ENCODE measurements around the gene RPL37A. TPM values are rescaled to one million over a fixed set of nuclear protein-coding genes. Genes with fewer than 3 reads are reported as not detected.

The RPL37A gene
- 1,151 TPM for total RNA-seq (ENCODE audit: insufficient read depth, low replicate concordance)

- peak; percentile 98 for DNase-seq (ENCODE audit: low spot score)
Observed at GRCh38 chr2:216498379-216499352, at the start of gene RPL37A. TSS of gene RPL37A (plus strand) at chr2:216498844. CDS start at chr2:216498875, 31 bp downstream.

GRCh38 chr2:216450346-216450745, 48.3 kb upstream of the RPL37A start:
- no peak for DNase-seq (ENCODE audit: low spot score)

DNA sequence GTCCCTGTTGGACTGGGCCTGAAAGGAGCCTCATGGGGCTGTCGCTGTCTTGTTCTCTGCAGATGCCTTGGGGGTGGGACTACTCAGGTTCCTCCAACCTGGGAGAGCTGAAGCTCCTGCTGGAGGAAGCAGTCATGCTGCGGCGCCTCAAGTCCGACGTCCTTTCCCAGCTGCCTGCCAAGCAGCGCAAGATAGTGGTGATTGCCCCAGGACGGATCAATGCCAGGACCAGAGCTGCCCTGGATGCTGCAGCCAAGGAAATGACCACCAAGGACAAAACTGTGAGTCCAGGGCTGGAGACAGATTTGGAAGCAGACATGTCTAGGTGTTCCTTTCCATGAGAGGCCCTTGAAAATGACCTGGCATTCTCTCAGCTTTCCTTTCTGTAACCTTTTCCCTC, 47.9 kb upstream of the RPL37A start:
- no peak for DNase-seq (ENCODE audit: low spot score)

- DNase-seq (ENCODE audit: low spot score), result no peak
Observed at GRCh38 chr2:216453955-216454614, 44.6 kb upstream of the RPL37A start.

DNA sequence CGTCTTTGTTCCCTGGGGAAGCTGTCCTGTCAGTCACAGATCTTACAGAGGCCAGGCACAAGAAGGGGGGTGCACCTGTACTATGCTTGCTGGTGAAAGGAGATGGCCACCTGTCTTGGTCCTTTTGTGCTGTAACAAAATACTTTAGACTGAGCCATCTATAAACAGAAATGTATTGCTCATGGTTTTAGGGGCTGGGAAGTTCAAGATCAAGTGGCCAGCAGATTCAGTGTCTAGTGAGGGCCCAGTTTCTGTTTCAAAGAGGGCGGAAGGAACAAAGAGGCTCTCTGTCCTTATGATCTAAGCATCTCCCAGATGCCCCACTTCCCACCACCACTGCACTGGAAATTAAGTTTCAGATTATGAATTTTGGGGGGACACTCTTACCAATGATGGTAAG, 35.5 kb upstream of the RPL37A start:
- no peak for DNase-seq (ENCODE audit: low spot score)

GRCh38 chr2:216464104-216464720, 34.4 kb upstream of the RPL37A start:
- DNase-seq (ENCODE audit: low spot score), result no peak

- DNase-seq (ENCODE audit: low spot score), result no peak
Observed at GRCh38 chr2:216465579-216466195, 33.0 kb upstream of the RPL37A start.

DNA sequence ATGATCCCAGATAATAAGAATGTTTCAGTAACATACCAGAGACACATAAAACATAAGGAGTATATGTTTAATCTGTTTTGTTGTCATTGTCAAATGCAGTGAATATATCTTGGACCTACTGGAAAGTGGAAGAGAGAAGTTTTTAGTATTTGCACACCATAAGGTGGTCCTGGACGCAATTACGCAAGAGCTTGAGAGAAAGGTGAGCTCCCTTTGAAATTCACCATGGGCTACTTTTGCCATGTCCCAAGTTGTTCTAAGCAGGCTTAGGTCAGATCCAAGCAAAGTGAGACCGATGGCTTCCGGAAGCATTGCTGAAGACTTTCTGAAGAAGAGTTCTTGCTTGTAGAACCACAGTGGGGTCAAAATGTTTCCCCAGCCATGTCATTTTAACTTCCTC, 30.8 kb upstream of the RPL37A start:
- DNase-seq (ENCODE audit: low spot score), result no peak

GRCh38 chr2:216469661-216470060, 29.0 kb upstream of the RPL37A start:
- no peak for DNase-seq (ENCODE audit: low spot score)

GRCh38 chr2:216473187-216473586, 25.5 kb upstream of the RPL37A start:
- no peak for DNase-seq (ENCODE audit: low spot score)

DNA sequence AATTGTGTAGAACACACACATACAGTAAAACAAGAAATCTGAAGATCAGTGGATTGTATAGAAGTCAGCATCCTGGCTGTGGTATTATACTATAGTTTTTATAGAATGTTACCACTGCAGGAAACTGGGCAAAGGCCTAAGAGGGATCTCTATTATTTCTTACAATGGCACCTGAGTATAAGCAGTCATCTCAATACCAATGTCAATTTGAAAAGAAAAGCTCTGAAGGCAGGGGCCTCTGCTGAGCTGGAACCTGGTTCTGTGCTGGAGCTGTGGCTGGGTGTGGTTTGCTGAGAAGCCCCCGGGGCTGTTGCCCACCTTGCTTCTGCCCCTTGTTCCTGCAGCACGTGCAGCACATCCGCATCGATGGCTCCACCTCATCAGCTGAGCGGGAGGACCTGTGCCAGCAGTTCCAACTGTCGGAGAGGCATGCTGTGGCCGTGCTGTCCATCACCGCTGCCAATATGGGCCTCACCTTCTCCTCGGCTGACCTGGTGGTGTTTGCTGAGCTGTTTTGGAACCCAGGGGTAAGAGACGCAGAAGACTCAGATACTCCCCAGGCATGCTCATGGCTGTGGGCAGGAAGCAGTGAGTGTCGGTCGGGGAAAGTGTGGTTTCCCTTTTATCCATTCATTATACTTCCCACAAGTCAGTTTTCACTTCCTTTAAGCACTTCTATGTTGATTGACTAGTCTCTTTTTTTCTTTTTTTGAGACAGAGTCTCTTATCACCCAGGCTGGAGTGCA, 23.5 kb upstream of the RPL37A start:
- DNase-seq (ENCODE audit: low spot score), result no peak

GRCh38 chr2:216475767-216476166, 22.9 kb upstream of the RPL37A start:
- DNase-seq (ENCODE audit: low spot score), result no peak

- no peak for DNase-seq (ENCODE audit: low spot score)
Observed at GRCh38 chr2:216477283-216478035, 21.2 kb upstream of the RPL37A start.

- DNase-seq (ENCODE audit: low spot score), result peak; percentile 25
Observed at GRCh38 chr2:216478151-216478550, 20.5 kb upstream of the RPL37A start.

- no peak for DNase-seq (ENCODE audit: low spot score)
Observed at GRCh38 chr2:216478791-216479190, 19.9 kb upstream of the RPL37A start.

GRCh38 chr2:216480221-216480620, 18.4 kb upstream of the RPL37A start:
- no peak for DNase-seq (ENCODE audit: low spot score)

DNA sequence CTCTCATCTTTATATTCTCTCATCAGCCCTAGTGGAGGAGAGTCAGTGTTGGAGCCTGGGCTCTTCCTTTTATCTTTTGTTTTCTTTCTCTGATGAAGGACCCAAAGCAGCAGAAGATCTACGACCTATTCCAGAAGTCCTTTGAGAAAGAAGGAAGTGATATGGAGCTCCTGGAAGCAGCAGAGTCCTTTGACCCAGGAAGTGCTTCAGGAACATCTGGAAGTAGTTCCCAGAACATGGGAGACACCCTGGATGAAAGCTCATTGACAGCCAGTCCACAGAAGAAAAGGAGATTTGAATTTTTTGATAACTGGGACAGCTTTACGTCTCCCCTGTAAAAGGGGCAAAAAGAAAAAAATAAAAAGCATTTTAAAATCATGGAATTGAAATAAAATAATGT, 16.0 kb upstream of the RPL37A start:
- no peak for DNase-seq (ENCODE audit: low spot score)

GRCh38 chr2:216485237-216485636, 13.4 kb upstream of the RPL37A start:
- DNase-seq (ENCODE audit: low spot score), result no peak

DNA sequence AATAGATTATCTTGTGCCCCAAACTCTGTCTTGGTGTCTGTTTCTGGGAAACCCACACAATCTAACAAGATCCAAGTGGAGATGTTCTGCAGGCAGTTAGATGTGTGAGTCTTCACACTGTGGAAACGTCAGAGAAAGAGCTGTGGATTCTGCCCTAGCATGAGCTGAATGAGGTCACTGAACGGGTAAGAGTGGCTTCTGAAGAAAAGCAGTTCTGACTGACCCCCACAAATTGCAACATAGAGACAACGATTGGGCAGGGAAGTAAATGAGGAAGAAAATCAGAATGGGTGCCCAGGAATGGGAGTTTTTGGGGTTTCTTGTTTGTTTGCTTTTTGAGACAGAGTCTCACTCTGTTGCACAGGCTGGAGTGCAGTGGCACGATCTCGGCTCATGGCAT, 12.9 kb upstream of the RPL37A start:
- no peak for DNase-seq (ENCODE audit: low spot score)

DNA sequence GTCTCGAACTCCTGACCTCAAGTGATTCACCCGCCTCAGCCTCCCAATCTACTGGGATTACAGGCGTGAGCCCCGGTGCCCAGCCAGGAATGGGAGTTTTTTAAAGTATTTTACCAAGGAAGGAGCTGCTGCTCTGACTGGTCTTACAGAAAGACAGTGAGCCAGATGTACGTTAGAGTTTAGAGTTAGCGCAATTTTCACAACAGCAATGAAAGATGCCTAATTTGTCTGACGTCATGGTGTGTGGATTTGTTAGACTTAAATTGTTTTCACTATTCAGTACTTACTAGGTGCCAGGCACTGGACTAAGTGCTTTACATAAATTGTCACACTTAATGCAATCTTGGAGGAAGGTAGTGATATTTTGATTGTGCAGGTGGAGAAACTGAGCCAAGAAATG, 12.4 kb upstream of the RPL37A start:
- no peak for DNase-seq (ENCODE audit: low spot score)
